IPS-18a (cell line): Measurements from ENCODE around the gene FLT1.

Experiments used
- H3K27ac ChIP-seq: one replicate; pipeline ENCODE4 v1.5.1; 2013; ENCODE audit warnings: low read length
- H3K27me3 ChIP-seq: one replicate; pipeline ENCODE4 v1.6.1; 2013; ENCODE audit warnings: mild to moderate bottlenecking, low read length; ENCODE audit not compliant: control insufficient read depth, insufficient read depth
- H3K36me3 ChIP-seq: one replicate; pipeline ENCODE4 v1.6.1; 2013; ENCODE audit warnings: low read depth, low read length; ENCODE audit not compliant: control insufficient read depth
- H3K4me1 ChIP-seq: one replicate; pipeline ENCODE4 v1.6.1; 2013; ENCODE audit warnings: low read depth, low read length; ENCODE audit not compliant: control insufficient read depth
- H3K4me3 ChIP-seq: one replicate; pipeline ENCODE4 v1.5.1; 2013; ENCODE audit warnings: low read length
- H3K9ac ChIP-seq: one replicate; pipeline ENCODE4 v1.6.1; 2013; ENCODE audit warnings: mild to moderate bottlenecking, low read length, moderate library complexity
- H3K9me3 ChIP-seq: one replicate; pipeline ENCODE4 v1.6.1; 2013; ENCODE audit warnings: low read depth, low read length; ENCODE audit not compliant: control insufficient read depth

Gene FLT1

DNA sequence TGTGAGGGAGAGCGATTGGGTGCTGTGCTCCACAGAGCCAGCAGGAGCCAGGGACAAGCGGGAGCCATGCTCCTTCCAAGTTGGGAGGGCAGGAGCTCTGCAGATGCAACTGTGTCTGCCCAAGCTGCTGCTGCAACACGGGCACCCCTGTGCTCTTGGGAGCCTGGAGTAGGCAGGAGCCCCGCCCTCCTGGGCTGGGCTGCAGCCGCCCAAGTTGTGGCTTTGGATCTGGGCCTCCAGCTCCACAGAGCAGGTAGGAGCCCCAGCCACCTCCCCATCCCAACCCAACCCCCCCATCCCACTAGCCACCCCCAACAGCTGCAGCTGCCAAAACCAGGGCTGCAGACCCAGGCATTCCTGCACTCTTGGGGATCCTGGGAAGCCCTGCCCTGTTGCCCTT is 39.9 kb upstream of the FLT1 start:
- H3K9me3 ChIP-seq, result no peaks in the 10 kb centered on the region

GRCh38 chr13:28534210-28534609 is 39.3 kb upstream of the FLT1 start:
- Histone ChIP-seq H3K4me1 (peaks cover 18% of the 10 kb centered on the region), H3K27me3 (peaks cover 31% of the 10 kb centered on the region), H3K9ac (no peak overlapping the region), H3K36me3 (no peaks in the 10 kb centered on the region), H3K9me3 (no peaks in the 10 kb centered on the region), H3K4me3 (no peak overlapping the region), H3K27ac (no peak overlapping the region)

More for the DNA sequence above, 39.9 kb upstream of the FLT1 start:
- Histone ChIP-seq H3K4me3 (no peak overlapping the region), H3K27me3 (peaks cover 31% of the 10 kb centered on the region), H3K27ac (no peak overlapping the region), H3K36me3 (no peaks in the 10 kb centered on the region), H3K9ac (no peak overlapping the region), H3K4me1 (peaks cover 18% of the 10 kb centered on the region)

- Histone ChIP-seq H3K27me3 (peaks cover 31% of the 10 kb centered on the region), H3K9me3 (no peaks in the 10 kb centered on the region), H3K9ac (peak overlapping the region; percentile 44), H3K4me3 (peak overlapping the region; percentile 55), H3K36me3 (no peaks in the 10 kb centered on the region), H3K4me1 (peaks cover 18% of the 10 kb centered on the region), H3K27ac (no peak overlapping the region)
These were observed 38.7 kb upstream of the FLT1 start for GRCh38 chr13:28533441-28534166.

GRCh38 chr13:28533125-28533436 is 38.2 kb upstream of the FLT1 start:
- Histone ChIP-seq H3K4me3 (peak overlapping the region; percentile 55), H3K9ac (peak overlapping the region; percentile 44), H3K9me3 (no peaks in the 10 kb centered on the region), H3K4me1 (peaks cover 18% of the 10 kb centered on the region), H3K27me3 (peaks cover 32% of the 10 kb centered on the region), H3K36me3 (no peaks in the 10 kb centered on the region), H3K27ac (no peak overlapping the region)

DNA sequence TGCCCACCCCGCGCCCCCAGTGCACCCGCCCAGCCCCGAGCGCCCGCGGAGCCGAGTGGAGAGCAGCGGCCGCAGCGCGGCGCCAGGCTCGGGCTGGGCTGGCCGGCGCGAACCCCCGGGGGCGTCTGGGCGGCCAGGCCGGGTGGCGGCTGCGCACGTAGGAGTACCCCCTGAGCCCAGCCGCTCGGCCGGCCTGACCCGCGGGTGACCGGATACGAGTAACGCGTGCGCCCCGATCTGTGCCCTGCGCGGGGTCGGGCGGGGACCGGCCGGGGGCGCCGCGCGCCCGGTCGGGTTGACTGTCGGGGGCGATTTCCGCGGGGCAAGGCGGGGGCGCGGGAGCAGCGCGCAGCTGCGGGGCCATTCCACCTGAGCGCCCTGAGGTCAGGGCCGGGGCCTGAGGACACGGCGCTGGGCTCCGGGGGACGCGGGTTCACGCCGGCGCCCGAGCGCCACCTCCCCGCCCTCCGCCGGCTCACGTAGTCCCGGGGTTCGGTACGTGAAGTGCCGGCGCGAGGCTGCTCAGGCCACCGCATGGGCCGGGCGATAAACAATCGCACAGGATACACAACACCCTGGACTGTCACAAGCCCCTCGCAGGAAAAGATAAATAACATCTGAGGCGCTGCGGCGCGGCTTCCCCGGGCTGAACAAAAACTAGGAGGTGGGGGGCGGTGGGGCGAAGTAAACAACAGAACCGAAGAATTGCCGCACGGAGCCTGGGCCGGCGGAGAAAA is 37.6 kb upstream of the FLT1 start:
- Histone ChIP-seq H3K27ac (no peak overlapping the region), H3K36me3 (no peaks in the 10 kb centered on the region), H3K27me3 (peaks cover 35% of the 10 kb centered on the region), H3K4me3 (peak overlapping the region; percentile 55), H3K9ac (peak overlapping the region; percentile 44), H3K4me1 (peaks cover 18% of the 10 kb centered on the region), H3K9me3 (no peaks in the 10 kb centered on the region)

DNA sequence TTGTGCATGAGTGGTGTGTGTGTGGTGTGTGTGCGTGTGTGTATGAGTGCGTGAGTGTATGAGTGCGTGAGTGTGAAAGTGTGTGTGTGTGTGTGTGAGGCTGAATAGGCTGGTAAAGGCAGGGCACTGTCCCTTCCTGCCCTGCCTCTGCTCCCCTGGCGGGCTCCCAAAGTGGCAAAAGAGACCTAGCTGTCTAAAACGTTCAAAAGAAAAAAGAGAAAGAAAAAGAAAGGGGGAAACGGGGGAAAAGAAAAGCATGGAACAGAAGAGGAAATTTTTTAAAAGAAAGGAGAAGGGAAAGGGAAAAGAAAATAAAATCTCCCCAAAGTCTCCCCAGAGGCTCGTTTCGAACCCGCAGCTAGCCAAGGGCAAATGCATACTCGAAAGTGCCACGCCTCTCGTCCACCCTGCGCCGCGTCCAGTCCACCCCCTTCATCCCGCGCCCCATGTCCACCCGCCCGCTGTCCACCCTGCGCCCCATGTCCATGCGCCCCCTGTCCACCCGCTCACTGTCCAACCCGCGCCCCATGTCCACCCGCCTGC is 37.0 kb upstream of the FLT1 start:
- H3K9ac ChIP-seq, result peak overlapping the region; percentile 0
- H3K4me1 ChIP-seq, result peaks cover 18% of the 10 kb centered on the region
- H3K4me3 ChIP-seq, result peak overlapping the region; percentile 55
- no peak overlapping the region for H3K27ac ChIP-seq
- no peaks in the 10 kb centered on the region for H3K9me3 ChIP-seq
- H3K36me3 ChIP-seq, result no peaks in the 10 kb centered on the region
- peaks cover 35% of the 10 kb centered on the region for H3K27me3 ChIP-seq

DNA sequence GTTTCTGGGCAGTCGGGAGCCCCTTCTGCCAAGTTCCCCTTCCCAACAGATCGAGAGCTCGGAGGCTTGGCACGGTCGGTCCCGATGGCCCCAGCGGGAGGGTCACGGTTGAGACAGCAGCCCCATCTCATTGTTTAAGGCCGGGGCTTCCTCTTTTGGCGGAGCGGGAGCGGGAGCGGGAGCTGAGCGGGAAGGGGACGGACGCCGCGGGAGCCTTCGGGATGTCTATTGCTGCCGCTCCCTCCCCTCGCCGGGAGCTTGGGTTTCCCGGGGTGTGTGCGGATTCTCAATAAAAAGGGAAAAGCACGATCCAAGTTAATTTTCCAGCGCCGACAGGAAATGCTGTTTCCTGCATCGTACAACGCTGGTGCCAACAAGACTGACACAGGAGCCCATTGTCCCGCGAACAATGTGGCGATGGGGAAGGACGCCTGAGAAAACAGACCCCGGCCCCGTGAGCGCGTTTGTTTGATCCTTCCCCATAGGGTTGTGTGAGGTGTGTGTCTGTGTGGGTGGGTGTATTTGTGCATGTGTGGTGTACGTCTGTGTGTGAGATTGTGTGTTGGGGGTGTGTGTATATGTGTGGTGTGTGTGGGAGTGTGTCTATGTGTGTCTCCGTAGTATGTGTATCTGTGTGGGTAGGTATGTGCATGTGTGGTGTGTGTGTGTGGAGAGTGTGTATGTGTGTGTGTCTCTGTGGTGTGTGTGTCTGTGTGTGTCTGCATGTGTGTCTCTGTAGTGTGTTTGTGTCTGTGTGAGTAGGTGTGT is 36.3 kb upstream of the FLT1 start:
- H3K36me3 ChIP-seq, result no peaks in the 10 kb centered on the region
- no peak overlapping the region for H3K27ac ChIP-seq
- H3K4me1 ChIP-seq, result peaks cover 18% of the 10 kb centered on the region
- peak overlapping the region; percentile 55 for H3K4me3 ChIP-seq
- H3K9ac ChIP-seq, result peak overlapping the region; percentile 0
- H3K27me3 ChIP-seq, result peaks cover 35% of the 10 kb centered on the region
- no peaks in the 10 kb centered on the region for H3K9me3 ChIP-seq

DNA sequence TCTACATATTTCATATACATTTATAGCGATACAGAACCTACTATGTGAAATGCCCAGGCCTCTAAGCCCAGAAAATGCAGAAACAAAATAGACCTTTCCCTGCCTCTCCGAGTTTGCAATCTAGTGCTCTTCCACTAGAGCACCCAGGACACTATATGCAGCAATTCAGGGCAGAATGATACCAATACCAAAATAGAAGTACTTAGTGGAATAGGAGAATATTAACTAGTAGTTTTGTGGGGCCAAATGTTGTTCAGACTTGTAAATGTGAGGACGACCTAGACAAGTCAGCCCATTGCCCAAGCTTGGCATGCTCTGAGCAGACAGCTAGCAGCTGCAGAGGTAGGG is 35.8 kb upstream of the FLT1 start:
- Histone ChIP-seq H3K4me1 (peaks cover 18% of the 10 kb centered on the region), H3K4me3 (peak overlapping the region; percentile 55), H3K36me3 (no peaks in the 10 kb centered on the region), H3K27me3 (peaks cover 35% of the 10 kb centered on the region), H3K9me3 (no peaks in the 10 kb centered on the region), H3K9ac (peak overlapping the region; percentile 0), H3K27ac (no peak overlapping the region)

GRCh38 chr13:28529836-28530235 is 34.9 kb upstream of the FLT1 start:
- Histone ChIP-seq H3K27ac (no peak overlapping the region), H3K27me3 (peaks cover 35% of the 10 kb centered on the region), H3K4me1 (peaks cover 18% of the 10 kb centered on the region), H3K36me3 (no peaks in the 10 kb centered on the region), H3K9ac (no peak overlapping the region), H3K4me3 (peak overlapping the region; percentile 55), H3K9me3 (no peaks in the 10 kb centered on the region)

DNA sequence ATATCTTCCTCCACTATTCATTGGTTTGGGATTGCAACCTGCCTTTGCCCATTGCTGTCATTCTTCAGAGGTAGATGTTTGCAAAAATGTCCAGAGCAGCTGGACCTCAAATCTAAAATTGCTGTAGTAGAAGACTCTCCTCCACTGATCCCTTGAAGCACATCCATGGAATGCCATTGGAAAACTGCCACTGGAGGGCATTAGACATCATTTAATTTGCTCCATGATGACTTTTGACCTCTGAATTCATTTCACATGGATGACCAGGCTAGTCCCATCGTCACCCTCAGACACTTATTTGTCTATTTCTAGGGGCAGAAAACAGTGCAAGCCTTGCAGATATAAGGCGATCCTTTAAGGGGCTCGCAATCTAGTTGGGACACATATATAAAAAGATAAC is 33.9 kb upstream of the FLT1 start:
- peaks cover 30% of the 10 kb centered on the region for H3K27me3 ChIP-seq
- peaks cover 15% of the 10 kb centered on the region for H3K4me1 ChIP-seq
- H3K36me3 ChIP-seq, result no peaks in the 10 kb centered on the region
- H3K9me3 ChIP-seq, result no peaks in the 10 kb centered on the region
- H3K9ac ChIP-seq, result no peak overlapping the region
- no peak overlapping the region for H3K27ac ChIP-seq
- no peak overlapping the region for H3K4me3 ChIP-seq

GRCh38 chr13:28528388-28528787 is 33.5 kb upstream of the FLT1 start:
- H3K36me3 ChIP-seq, result no peaks in the 10 kb centered on the region
- H3K27ac ChIP-seq, result no peak overlapping the region
- H3K4me1 ChIP-seq, result peaks cover 15% of the 10 kb centered on the region
- H3K4me3 ChIP-seq, result no peak overlapping the region
- H3K9ac ChIP-seq, result no peak overlapping the region
- H3K27me3 ChIP-seq, result peaks cover 25% of the 10 kb centered on the region
- no peaks in the 10 kb centered on the region for H3K9me3 ChIP-seq
